ENCODE measurements around the gene TMSB10. TPM values are rescaled to one million over a fixed set of nuclear protein-coding genes. Genes with fewer than 3 reads are reported as not detected.
"Not testable (repeated sequence)": the region's sequence is repeated elsewhere in the genome, so short reads cannot be mapped to it uniquely, and the experiment has no call there.

TMSB10 gene
- total RNA-seq, 1 donor: 3,561 TPM

DNA sequence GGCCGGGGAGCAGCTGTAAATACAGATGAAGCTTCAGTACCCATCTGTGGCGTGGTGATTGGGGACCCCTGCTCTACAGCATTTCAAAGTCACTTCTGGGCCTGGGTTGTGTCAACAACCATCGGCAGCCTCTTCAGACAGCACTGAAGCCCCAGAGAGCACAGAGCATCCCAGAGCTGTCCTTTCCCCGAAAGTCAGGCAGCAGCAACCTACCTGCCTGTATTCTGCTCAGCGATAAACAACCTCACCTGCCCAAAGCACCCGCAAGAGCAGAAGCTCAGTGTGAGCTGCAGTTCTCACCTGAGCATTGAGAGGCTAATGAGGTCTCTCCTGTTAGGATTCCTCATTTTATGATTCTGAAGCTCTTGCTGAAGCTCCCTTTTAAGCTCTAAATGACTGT, 43.9 kb upstream of the TMSB10 start:
- TF ChIP-seq, protein P1, sequence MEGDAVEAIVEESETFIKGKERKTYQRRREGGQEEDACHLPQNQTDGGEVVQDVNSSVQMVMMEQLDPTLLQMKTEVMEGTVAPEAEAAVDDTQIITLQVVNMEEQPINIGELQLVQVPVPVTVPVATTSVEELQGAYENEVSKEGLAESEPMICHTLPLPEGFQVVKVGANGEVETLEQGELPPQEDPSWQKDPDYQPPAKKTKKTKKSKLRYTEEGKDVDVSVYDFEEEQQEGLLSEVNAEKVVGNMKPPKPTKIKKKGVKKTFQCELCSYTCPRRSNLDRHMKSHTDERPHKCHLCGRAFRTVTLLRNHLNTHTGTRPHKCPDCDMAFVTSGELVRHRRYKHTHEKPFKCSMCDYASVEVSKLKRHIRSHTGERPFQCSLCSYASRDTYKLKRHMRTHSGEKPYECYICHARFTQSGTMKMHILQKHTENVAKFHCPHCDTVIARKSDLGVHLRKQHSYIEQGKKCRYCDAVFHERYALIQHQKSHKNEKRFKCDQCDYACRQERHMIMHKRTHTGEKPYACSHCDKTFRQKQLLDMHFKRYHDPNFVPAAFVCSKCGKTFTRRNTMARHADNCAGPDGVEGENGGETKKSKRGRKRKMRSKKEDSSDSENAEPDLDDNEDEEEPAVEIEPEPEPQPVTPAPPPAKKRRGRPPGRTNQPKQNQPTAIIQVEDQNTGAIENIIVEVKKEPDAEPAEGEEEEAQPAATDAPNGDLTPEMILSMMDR (IDR thresholded peaks at IDR 0.05; ENCODE audit: insufficient read depth, low read depth, low read length): no peak
- no peak overlapping the region for H3K4me3 ChIP-seq (ENCODE audit: low read depth, low read length)
- DNase-seq (ENCODE audit: low read depth): no peak

DNA sequence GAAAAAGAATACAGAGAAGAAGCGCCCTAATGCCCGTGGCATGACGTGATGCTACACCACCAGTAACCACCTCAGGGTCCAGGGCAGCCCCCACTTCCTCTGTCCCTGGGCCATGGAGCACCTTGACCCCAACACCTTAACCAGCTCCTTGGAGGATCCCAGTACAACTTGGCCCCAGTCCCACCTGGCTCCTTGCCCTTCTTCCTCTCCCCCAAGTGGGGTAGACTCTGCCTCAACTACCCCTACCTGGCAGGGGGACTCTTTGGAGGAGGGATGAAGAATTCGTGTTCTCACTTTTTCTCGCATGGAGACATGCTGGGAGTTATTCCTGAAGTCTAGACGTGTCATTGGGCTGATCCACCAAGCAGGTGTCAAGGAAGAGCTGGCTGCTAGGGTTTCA, 43.5 kb upstream of the TMSB10 start:
- no peak overlapping the region for H3K4me3 ChIP-seq (ENCODE audit: low read depth, low read length)
- TF ChIP-seq, protein P1 (IDR thresholded peaks at IDR 0.05; ENCODE audit: insufficient read depth, low read depth, low read length): no peak
- DNase-seq (ENCODE audit: low read depth): no peak

DNA sequence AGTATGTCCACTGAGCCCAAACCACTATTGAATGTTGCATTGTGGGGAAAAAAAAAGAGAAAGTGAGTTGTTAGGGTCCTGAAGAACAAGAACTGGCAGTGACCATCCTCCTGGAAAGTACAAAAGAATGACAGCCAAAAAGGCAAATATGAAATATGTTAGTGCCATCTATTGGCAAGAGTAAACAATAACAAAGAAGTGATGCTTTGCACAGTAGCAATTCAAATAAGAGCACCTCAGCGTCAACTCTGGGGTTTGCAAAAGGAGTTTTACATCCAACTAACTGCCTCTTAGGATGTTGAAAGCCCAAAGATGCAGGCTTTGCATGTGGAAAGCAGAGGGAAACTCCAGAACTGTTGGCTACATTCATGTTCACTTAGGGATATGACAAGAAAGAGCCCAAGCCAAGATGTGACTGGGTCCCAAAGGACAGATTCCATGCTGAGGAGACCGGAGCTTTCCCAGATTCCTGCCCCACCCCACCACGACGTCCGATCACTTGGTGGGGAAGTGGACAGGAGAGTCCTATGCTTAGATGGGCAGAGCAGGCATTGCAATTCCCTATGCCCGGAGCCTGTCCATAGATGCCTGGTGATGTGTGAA, 40.2 kb upstream of the TMSB10 start:
- TF ChIP-seq, protein P1 (IDR thresholded peaks at IDR 0.05; ENCODE audit: insufficient read depth, low read depth, low read length): peak; percentile 20
- no peak overlapping the region for H3K4me3 ChIP-seq (ENCODE audit: low read depth, low read length)
- peak; percentile 27 for DNase-seq (ENCODE audit: low read depth)

DNA sequence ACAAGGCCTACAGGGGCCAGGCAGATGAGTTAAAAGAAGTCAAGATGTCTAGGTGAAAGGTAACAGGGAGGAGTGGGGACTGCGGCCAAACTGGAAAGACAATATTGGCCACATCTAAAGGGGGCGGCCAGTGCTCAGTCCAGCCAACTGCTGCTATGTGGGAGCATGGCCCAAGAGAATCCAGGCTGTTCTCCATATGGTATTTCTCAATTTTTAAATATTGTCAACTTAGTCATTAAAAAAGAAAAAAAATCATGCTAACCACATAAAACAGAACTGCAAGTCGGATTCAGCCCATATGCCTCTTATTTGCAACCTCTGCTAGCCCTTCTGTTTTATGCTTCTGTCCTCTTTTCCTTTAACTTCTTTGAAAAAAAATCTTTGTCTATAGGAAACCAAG, 39.3 kb upstream of the TMSB10 start:
- TF ChIP-seq, protein P1 (IDR thresholded peaks at IDR 0.05; ENCODE audit: insufficient read depth, low read depth, low read length): no peak
- peak; percentile 34 for DNase-seq (ENCODE audit: low read depth)
- H3K4me3 ChIP-seq (ENCODE audit: low read depth, low read length): no peak overlapping the region

DNA sequence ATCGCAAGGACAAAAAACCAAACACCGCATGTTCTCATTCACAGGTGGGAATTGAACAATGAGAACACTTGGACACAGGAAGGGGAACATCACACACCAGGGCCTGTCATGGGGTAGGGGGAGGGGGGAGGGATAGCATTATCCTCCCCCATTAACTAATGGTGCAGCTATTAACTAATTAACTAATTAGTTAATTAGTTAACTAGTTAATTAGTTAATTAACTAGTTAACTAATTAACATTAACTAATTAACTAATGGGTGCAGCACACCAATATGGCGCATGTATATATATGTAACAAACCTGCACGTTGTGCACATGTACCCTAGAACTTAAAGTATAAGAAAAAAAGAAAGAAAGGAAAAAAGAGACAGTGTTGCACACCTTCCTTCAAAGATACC, 37.1 kb upstream of the TMSB10 start:
- not testable (repeated sequence) for H3K4me3 ChIP-seq (ENCODE audit: low read depth, low read length); DNase-seq (ENCODE audit: low read depth)

DNA sequence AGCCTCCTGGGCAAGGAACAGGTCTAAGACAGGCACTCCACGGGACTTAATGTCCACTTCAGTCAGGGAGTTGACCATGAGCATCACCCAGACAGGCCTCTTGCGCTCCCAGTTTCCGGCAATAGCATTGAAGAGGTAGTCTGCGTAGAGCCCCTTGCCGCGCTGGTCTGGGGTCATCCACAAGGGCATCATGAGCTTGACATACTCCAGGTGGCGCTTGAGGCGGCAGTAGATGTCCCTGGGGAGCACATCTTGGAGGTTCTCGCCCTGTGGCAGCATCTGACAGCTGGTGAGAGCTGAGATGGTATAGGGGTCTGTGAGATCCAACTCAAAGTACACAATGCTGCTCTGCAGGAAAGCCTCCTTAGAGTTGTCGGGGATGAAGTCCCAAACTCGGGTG, 35.1 kb upstream of the TMSB10 start:
- no peak overlapping the region for H3K4me3 ChIP-seq (ENCODE audit: low read depth, low read length)
- no peak for DNase-seq (ENCODE audit: low read depth)
- TF ChIP-seq, protein P1 (IDR thresholded peaks at IDR 0.05; ENCODE audit: insufficient read depth, low read depth, low read length): no peak

DNA sequence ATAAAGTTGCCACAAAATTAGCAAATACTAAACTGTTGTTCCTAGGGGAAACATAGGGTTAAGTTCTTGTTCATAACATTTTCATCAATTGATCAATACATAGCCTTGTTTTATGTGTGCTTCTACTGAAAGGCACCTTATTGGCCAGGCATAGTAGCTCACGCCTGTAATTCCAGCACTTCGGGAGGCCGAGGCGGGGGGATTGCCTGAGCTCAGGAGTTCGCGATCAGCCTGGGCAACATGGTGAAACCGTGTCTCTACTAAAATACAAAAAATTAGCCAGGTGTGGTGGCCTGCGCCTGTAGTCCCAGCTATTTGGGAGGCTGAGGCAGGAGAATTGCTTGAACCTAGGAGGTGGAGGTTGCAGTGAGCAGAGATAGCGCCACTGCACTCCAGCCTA, 32.8 kb upstream of the TMSB10 start:
- not testable (repeated sequence) for H3K4me3 ChIP-seq (ENCODE audit: low read depth, low read length); DNase-seq (ENCODE audit: low read depth)

DNA sequence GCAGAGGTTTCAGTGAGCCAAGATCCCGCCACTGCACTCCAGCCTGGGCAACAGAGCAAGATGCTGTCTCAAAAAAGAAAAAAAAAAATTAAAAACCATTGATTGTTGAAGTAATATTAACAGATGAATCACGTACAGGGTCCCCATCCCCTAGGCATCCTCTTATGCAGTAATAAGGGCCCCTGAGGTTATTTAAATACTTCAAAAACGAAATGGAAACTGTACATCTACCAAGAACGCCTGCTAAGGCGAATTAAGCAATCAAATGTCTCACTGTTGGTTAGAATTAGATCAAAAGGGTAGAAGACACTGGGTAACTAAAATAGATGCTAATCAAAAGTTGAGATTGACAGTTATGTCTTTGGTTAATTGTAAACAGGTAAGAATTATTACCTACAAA, 32.1 kb upstream of the TMSB10 start:
- DNase-seq (ENCODE audit: low read depth): no peak
- H3K4me3 ChIP-seq (ENCODE audit: low read depth, low read length): no peak overlapping the region
- TF ChIP-seq, protein P1 (IDR thresholded peaks at IDR 0.05; ENCODE audit: insufficient read depth, low read depth, low read length): no peak
